Glutamatergic neuron (in vitro differentiated cells): ENCODE measurements around the gene EML6. TPM values are rescaled to one million over a fixed set of nuclear protein-coding genes. Genes with fewer than 3 reads are reported as not detected.

Experiments
- DNase-seq: peaks from one replicate; pipeline ENCODE4 v3.0.0; 2022
- H3K27ac Mint-ChIP-seq: one replicate; pipeline ENCODE4 v1.8.0; 2020; ENCODE audit warnings: mild to moderate bottlenecking, mixed read lengths, inconsistent platforms; ENCODE audit not compliant: unreplicated experiment
- H3K27me3 Mint-ChIP-seq: one replicate; pipeline ENCODE4 v1.8.0; 2020; ENCODE audit warnings: mild to moderate bottlenecking, moderate library complexity, mixed read lengths, inconsistent platforms; ENCODE audit not compliant: unreplicated experiment
- H3K36me3 Mint-ChIP-seq: one replicate; pipeline ENCODE4 v1.8.0; 2020; ENCODE audit warnings: mild to moderate bottlenecking, mixed read lengths, inconsistent platforms; ENCODE audit not compliant: unreplicated experiment
- H3K4me1 Mint-ChIP-seq: one replicate; pipeline ENCODE4 v1.8.0; 2020; ENCODE audit warnings: mild to moderate bottlenecking, low read depth, mixed read lengths, inconsistent platforms; ENCODE audit not compliant: unreplicated experiment
- H3K4me3 Mint-ChIP-seq: one replicate; pipeline ENCODE4 v1.8.0; 2020; ENCODE audit warnings: mild to moderate bottlenecking, mixed read lengths, inconsistent platforms; ENCODE audit not compliant: unreplicated experiment
- H3K9me3 Mint-ChIP-seq: one replicate; pipeline ENCODE4 v1.8.0; 2020; ENCODE audit warnings: mild to moderate bottlenecking, moderate library complexity, mixed read lengths, inconsistent platforms; ENCODE audit not compliant: unreplicated experiment
- total RNA-seq: library from RNA; stranded (reverse); fragmentation: NEBNext Ultra II Directional; extraction: Animal tissue kit (Norgen Biotek cat#: 25700); gene quantifications from one replicate; pipeline ENCODE4 v1.2.1, GENCODE V29; 2021; ENCODE audit not compliant: unreplicated experiment
- TF ChIP-seq, protein P1 (sequence below): fragments of 200-600 bp; sonication (generic); IDR thresholded peaks from one replicate; pipeline ENCODE4 v1.5.0; 2021; ENCODE audit not compliant: partially characterized antibody, unreplicated experiment

EML6 gene
- total RNA-seq, 1 donor from 2014 or later: 0.91 TPM

DNA sequence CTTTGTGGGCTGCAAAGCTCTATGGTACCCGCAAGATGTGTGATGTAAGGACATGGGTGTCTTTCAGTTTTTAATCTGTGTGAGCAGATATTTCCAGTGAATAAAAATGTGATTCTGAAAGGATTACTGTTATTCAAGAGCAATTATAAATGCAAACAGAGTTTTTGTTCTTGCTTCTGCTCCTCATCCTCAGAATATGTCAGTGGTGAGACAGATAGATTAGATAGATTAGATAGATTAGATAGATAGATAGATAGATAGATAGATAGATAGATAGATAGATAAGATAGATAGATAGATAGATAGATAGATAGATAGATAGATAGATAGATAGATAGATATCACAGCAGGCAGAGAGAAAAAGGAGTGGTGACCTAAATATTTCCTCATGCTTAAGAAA is 184.2 kb downstream of the EML6 start:
- DNase-seq: no peak
- Mint-ChIP-seq H3K27me3 (peaks cover 1% of the 10 kb centered on the region), H3K36me3 (no peaks in the 10 kb centered on the region), H3K4me3 (no peak overlapping the region), H3K4me1 (no peaks in the 10 kb centered on the region), H3K9me3 (peaks cover 1% of the 10 kb centered on the region), H3K27ac (no peak overlapping the region)
- TF ChIP-seq, protein P1, sequence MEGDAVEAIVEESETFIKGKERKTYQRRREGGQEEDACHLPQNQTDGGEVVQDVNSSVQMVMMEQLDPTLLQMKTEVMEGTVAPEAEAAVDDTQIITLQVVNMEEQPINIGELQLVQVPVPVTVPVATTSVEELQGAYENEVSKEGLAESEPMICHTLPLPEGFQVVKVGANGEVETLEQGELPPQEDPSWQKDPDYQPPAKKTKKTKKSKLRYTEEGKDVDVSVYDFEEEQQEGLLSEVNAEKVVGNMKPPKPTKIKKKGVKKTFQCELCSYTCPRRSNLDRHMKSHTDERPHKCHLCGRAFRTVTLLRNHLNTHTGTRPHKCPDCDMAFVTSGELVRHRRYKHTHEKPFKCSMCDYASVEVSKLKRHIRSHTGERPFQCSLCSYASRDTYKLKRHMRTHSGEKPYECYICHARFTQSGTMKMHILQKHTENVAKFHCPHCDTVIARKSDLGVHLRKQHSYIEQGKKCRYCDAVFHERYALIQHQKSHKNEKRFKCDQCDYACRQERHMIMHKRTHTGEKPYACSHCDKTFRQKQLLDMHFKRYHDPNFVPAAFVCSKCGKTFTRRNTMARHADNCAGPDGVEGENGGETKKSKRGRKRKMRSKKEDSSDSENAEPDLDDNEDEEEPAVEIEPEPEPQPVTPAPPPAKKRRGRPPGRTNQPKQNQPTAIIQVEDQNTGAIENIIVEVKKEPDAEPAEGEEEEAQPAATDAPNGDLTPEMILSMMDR: no peak

DNA sequence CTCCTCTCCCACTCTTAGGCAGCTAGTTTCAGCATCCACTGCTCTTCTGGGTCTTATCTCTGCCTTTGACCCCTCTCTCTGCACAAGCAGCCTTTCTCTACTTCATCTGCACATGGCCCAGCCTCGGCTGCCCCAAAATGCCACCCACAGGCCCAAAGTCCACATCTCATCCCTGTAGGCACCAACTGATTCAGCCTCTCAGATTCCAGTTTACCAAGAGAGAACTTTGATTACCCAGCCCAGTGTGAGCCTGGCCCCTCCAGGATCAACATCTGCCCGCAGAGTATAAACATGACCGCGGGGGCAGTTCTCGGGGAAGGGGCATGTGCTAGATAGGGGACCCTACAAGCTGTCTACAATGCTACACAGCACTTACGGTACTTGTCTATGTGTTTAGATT is 185.1 kb downstream of the EML6 start:
- peaks cover 2% of the 10 kb centered on the region for H3K36me3 Mint-ChIP-seq
- H3K4me3 Mint-ChIP-seq: no peak overlapping the region
- peaks cover 1% of the 10 kb centered on the region for H3K9me3 Mint-ChIP-seq
- no peak for DNase-seq
- TF ChIP-seq, protein P1: no peak
- no peak overlapping the region for H3K27ac Mint-ChIP-seq
- no peaks in the 10 kb centered on the region for H3K4me1 Mint-ChIP-seq
- peaks cover 1% of the 10 kb centered on the region for H3K27me3 Mint-ChIP-seq

DNA sequence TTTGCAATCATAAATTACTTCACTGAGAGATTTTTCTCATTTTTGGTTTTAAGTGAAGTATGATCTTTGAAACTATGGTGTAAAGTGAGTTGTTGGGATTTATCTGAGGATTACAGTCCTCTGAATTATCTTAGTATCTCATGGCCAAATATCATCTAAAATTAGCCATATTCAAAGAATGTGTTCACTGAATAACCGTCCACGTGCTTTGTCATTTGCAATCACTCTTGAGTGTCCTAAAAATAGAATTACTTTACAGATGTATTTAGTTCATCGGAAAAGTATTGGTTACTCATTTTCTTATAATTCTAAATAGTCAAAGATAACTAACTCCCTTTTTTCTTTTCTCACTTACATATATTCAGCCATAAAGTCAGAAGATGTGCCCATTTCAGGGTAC is 185.5 kb downstream of the EML6 start:
- TF ChIP-seq, protein P1: no peak
- DNase-seq: no peak
- no peak overlapping the region for H3K4me3 Mint-ChIP-seq
- H3K27me3 Mint-ChIP-seq: peaks cover 1% of the 10 kb centered on the region
- no peak overlapping the region for H3K27ac Mint-ChIP-seq
- peaks cover 1% of the 10 kb centered on the region for H3K9me3 Mint-ChIP-seq
- peaks cover 6% of the 10 kb centered on the region for H3K36me3 Mint-ChIP-seq
- H3K4me1 Mint-ChIP-seq: no peaks in the 10 kb centered on the region

DNA sequence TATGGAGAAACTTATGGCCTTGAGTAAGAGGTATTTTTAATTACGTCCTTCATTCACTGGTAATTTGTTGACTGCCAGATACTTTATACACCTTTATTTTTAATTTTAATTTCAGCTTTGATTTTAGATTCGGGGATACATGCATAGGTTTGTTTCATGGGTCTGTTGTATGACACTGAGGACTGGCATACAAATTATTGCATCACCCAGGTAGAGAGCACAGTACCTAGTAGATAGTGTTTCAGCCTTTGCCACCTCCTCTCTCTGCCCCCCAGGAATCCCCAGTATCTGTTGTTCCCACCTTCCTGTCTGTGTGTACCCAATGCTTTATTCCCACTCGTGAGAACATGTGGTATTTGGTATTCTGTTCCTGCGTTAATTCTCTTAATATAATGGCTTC is 188.8 kb downstream of the EML6 start:
- Mint-ChIP-seq H3K4me3 (no peak overlapping the region), H3K36me3 (peaks cover 6% of the 10 kb centered on the region), H3K9me3 (peaks cover 1% of the 10 kb centered on the region), H3K4me1 (no peaks in the 10 kb centered on the region), H3K27me3 (no peaks in the 10 kb centered on the region), H3K27ac (no peak overlapping the region)
- TF ChIP-seq, protein P1: no peak
- no peak for DNase-seq

DNA sequence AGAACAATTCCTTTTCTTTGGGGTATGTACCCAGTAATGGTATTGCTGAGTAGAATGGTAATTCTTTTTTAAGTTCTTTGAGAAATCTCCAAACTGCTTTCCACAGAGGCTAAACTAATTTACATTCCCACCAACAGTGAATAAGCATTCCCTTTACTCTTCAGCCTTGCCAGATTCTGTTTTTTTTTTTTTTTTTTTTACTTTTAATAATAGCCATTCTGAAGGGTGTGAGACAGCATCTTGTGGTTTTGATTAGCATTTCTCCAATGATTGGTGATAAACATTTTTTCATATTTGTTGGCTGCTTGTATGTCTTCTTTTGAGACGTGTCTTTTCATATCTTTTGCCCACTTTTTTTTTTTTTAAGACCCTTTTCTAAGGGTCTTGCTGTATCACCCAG is 189.4 kb downstream of the EML6 start:
- DNase-seq: no peak
- TF ChIP-seq, protein P1: no peak
- no peaks in the 10 kb centered on the region for H3K4me1 Mint-ChIP-seq
- no peak overlapping the region for H3K27ac Mint-ChIP-seq
- H3K36me3 Mint-ChIP-seq: peaks cover 6% of the 10 kb centered on the region
- H3K9me3 Mint-ChIP-seq: peaks cover 1% of the 10 kb centered on the region
- peaks cover 2% of the 10 kb centered on the region for H3K27me3 Mint-ChIP-seq
- H3K4me3 Mint-ChIP-seq: no peak overlapping the region
